ENCODE measurements around the gene CSRNP3.

DNA sequence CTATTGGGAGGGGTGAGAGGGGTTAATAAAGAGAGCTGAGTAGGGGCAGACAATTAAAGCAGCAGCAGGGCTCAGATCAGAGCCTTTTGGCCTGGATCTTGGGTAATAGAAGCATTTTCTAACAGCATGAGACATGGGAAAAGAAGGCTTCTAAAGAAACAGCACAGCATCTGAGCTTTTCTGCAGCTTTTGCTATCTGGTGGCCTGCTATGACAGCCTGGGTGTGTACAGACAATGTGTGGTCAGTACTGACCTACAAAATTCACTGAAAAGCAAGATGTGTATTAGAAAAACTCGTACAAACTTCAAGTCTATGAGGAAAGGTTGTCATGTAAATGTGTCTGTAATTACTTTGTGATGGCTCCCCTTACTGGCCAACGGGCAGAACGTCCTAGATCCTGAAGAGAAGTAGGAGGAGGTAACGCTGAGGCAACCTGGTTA, 229.0 kb downstream of the CSRNP3 start:
- TF ChIP-seq POLR2AphosphoS5 (IDR thresholded peaks at IDR 0.05; ENCODE audit: borderline replicate concordance, low read depth, low read length) (no peak), EZH2 (IDR thresholded peaks at IDR 0.05) (no peak), FOXP2 (optimal IDR thresholded peaks at IDR 0.05; ENCODE audit: control extremely low read depth, extremely low read length, insufficient read depth) (no peak)

Measured in SK-N-MC (cell line).